ENCODE results near the gene MTARC2.

GRCh38 chr1:220703305-220703704 is 44.8 kb upstream of the MTARC2 start:
- TF ChIP-seq, protein P1, sequence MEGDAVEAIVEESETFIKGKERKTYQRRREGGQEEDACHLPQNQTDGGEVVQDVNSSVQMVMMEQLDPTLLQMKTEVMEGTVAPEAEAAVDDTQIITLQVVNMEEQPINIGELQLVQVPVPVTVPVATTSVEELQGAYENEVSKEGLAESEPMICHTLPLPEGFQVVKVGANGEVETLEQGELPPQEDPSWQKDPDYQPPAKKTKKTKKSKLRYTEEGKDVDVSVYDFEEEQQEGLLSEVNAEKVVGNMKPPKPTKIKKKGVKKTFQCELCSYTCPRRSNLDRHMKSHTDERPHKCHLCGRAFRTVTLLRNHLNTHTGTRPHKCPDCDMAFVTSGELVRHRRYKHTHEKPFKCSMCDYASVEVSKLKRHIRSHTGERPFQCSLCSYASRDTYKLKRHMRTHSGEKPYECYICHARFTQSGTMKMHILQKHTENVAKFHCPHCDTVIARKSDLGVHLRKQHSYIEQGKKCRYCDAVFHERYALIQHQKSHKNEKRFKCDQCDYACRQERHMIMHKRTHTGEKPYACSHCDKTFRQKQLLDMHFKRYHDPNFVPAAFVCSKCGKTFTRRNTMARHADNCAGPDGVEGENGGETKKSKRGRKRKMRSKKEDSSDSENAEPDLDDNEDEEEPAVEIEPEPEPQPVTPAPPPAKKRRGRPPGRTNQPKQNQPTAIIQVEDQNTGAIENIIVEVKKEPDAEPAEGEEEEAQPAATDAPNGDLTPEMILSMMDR (conservative IDR thresholded peaks at IDR 0.05; ENCODE audit: low read depth, low read length): no peak
- no peak for TF ChIP-seq EZH2 (IDR thresholded peaks at IDR 0.05; ENCODE audit: low read length, unreplicated experiment)
- no peak for TF ChIP-seq EZH2phosphoT487 (IDR thresholded peaks at IDR 0.05; ENCODE audit: borderline replicate concordance, low read length)

Data from PC-3 (cell line).